GM19035 (cell line): ENCODE results near the gene AFMID.
"Not testable (repeated sequence)": the region's sequence is repeated elsewhere in the genome, so short reads cannot be mapped to it uniquely, and the experiment has no call there.

Experiments
- ATAC-seq: cut with Tn5 transposase; IDR thresholded peaks from one replicate; pipeline ENCODE4 v1.9.1; 2021; ENCODE audit not compliant: unreplicated experiment

Gene AFMID, protein sequence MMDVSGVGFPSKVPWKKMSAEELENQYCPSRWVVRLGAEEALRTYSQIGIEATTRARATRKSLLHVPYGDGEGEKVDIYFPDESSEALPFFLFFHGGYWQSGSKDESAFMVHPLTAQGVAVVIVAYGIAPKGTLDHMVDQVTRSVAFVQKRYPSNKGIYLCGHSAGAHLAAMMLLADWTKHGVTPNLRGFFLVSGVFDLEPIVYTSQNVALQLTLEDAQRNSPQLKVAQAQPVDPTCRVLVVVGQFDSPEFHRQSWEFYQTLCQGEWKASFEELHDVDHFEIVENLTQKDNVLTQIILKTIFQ

DNA sequence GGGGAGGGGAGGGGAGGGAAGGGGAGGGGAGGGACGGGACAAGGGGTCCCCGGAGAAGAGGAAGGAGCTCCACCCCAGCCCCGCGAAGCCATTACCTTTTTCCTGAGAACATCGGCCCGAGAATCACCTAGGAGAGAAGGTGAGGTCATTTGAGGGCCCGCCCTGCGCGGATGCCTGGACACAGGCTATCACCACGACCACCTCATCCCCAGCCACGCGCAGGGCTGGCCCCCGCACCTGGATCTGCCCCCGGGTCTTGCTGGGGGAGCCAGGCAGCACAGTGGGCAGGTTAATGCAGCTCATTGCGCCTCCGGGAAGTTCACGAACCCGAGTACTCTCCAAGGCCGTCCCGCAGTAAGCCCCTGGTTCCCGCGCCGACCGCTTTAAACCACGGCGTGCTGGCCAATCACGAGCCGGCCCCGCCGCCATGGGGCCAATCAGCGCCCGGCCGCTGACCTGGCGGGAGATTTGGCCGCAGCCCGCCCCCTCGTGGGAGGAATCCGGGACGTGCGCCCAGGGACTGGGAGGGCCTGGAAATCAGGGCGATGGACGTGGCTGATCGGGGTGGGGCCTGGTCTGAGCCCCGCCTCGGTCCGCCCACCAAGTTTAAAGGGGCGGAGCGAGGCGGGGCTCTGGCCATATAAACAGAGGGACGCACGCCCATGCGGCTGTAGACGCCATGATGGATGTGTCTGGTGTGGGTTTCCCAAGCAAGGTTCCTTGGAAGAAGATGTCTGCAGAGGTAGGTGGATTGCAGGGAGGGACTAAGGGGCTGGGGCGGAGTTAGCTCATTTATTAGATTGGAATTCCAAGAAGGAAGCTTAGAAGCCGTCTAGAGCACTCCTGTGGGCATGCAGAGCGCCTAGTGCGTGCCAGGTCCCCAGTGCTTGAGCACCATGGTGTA is at the start of gene AFMID, which contains the start of gene TK1:
TSS of gene AFMID (plus strand) at position 671 of the 904 bp plus-strand sequence. CDS start at position 680, 9 bp downstream.
TSS of gene TK1 (minus strand) at position 361 of the 904 bp plus-strand sequence. CDS start at position 303, 58 bp downstream.
- peak; percentile 90 for ATAC-seq

DNA sequence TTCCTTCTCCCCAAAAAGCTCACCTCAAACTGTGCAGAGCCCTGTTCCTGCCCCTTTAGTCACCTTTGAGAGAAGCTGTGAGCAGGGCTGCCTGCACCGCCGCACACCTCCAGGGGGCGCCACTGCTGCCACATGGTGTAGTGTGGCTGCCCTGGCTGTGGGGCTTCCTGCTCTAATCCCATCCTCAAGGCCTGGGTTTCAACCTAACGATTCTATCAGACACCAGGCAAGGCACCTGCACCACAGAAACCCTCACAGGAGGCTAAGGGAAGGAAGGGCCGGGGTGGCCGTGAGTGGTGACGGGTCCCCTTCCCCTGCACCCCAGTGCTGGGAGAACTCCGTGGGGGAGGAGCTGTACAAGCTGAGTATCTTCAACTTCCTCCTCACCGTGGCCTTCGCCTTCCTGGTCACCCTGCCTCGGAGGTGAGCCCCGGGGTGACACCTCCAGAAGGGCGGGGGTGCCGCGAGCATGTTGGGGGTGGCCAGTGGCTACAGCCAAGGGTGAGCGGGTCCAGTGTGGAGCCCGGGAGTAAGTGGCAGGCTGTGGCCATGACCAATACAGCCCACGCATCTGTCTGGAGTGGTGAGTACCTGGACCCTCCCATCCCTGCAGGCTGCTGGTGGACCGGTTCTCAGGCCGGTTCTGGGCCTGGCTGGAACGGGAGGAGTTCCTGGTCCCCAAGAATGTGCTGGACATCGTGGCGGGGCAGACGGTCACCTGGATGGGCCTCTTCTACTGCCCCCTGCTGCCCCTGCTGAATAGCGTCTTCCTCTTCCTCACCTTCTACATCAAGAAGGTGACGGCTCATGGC is 49.6 kb upstream of the AFMID start:
- ATAC-seq, result no peak

DNA sequence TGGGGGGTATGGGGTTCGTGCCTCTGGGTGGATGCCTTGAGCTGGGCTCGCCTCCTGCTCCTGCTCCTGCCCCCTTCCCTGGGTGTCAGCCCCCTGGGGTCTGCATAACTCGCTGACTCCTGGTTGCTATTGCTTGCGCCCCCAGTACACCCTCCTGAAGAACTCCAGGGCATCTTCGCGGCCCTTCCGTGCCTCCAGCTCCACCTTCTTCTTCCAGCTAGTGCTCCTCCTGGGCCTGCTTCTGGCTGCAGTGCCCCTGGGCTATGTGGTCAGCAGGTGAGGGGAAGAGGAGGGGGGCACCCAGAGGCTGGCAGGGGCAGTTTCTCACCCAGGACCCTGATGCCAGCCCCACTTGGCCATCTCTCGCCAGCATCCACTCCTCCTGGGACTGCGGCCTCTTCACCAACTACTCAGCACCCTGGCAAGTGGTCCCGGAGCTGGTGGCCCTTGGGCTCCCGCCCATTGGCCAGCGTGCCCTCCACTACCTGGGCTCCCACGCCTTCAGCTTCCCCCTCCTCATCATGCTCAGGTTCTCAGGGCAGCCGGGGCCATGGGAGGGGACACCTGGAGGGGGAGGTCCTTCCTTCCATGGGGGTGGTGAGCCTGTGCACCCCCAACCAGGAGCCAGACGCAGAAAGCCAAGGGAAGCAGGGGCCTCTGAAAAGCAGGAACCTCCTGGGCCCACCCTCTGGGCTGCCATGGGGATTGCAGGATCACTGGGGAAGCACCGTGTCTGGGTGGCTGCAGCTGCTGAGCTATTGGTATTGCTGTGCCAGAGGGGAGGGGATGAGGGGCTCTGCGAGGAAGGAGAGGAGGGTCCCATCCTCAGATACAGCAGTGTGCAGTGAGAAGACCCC is 48.7 kb upstream of the AFMID start:
- no peak for ATAC-seq

DNA sequence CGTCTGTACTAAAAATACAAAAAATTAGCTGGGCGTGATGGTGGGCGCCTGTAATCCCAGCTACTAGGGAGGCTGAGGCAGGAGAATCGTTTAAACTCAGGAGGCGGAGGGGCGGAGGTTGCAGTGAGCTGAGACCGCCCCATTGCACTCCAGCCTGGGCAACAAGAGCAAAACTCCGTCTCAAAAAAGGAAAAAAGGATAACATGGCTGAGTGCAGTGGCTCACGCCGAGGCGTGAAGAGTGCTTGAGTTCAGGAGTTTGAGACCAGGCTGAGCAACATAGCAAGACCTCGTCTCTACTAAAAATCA is 47.3 kb upstream of the AFMID start:
- not testable (repeated sequence) for ATAC-seq

DNA sequence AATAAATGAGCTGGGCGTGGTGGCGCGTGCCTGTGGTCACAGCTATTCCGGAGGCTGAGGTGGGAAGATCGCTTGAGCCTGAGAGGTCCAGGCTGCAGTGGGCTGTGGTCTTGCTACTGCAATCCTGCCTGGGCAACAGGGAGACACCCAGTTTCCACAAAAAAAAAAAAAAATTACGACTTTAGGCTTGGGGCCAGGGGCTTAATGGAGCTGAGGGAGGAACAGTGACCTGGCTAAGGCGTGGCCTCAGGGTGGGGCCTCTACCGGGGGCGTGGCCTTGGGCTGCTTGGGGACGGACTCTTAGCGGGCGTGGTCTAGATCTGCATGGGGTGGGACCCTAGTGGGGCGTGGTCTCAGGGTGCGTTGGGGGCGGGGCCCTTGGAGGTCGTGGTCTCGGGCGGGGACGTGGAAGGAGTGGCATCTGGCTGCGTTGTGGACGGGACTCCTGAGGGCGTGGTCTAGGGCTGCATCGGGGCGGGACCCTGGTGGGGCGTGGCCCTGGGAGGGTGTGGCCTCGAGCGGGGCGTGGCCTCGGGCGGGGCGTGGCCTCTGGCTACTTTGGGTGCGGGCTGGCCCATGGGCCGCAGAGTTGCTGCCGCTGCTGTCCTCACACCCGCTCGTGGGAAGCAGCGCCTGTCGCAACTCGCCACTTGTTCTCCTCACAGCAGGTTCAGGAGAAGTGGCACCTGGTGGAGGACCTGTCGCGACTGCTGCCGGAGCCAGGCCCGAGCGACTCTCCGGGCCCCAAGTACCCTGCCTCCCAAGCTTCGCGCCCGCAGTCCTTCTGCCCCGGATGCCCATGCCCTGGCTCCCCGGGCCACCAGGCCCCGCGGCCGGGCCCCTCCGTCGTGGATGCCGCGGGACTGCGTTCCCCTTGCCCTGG is 46.8 kb upstream of the AFMID start:
- peak; percentile 81 for ATAC-seq

DNA sequence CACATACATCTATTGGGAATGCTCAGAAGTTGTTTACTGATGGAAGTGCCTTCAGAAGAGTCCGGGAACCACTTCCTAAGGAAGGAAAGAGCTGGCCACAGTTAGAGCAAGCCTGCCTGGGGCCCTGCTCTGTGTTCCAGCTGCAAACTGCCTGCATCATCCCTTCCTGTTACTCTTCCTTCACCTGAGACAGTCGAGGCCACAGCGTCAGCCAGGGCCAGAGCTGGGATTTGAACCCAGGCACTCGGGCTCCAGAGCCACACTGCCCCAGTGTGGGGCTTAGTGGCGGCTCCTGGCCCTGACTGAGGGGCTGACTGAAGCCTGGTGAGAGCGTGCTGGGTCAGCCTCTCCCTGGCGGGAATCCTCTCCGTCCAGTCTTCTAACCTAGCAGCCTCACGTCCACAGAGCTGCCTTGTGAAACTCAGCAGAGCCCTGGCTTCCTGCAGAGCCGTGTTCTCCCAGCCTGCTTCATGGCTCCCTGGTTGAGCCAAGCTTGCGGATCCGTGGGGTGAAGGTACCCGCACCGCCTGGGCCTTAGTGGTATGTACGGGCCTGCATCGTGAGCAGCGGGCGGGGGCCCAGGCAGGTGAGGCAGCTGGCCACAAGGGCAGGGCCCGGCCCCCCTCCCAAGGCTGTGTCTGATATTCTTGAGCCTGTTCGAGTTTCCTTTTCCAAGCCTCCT is 45.6 kb upstream of the AFMID start:
- ATAC-seq, result no peak

DNA sequence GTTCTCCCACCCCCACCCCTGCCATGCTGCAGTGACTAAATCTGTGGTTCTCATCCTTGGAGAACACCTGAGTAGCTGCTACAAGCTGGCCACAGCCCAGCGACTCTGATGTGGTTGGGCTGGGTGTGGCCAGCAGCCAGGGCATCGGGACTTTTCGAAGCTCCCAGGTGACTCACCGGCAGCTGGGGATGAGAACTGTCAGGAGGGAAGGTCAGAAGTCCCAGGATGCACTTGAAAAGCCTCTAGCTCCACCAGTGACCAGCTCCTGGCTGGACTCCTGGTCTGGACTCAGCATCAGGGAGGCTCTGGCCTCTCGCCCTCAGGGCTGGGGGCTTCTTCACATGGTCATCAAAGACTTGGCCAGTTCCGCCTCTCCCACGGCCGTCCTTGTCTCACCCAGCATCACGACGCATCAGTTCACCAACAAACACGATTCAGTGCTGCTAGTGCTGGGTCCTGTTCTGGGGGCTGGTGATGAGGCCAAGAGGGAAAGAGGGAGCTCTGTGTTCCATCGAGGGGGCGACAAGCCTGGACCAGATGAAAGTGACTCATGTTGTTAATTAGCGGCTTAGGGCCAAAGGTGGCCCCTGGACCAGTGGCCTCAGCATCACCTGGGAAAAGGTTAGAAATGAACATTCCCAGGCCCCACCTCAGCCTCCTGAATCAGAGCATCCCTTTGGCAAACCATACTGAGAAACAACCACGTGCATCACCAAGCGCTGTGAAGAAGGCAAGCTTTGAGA is 44.9 kb upstream of the AFMID start:
- no peak for ATAC-seq

DNA sequence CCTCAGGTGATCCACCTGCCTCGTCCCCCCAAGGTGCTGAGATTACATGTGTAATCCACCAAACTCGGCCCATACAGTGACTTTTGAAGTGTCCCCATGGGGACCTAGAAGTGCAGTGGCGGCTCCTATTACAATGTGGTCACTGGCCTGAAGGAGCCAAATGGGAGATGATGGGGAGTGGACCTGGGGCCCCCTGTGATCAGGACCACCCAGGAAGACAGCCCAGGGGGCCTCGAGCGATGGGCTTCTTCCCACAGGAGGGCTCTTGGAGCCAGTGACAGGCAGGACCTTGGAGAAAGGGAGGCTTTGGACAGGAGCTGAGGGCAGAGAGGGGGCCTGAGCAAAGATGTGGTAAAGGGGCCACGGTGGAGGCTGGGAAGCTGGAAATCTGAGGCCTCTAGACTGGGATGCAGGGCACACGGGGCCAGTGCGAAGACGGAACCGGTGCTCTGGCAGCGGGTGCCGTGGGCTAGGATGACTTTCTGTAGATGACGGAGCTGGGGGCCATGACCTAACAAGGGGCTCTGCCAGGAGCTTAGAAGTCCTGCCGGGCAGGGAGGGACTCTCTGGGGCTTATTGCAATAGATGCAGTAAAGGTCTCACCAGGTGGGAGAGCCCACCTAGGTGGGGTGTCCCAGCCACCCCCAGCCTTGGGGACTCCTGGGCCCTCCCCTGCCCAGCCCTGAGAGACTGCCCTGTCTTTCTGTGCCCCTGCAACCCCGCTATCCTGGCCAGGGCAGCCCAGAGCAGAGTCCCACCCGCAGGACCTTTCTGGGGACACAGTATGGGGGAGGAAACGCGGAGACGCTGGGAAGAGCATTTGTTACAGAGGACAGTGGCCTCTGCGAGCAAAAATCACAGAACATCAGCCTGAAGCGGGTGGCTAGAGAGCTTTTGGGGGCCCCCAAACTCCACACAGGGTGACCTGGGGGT is 43.7 kb upstream of the AFMID start:
- ATAC-seq, result no peak

DNA sequence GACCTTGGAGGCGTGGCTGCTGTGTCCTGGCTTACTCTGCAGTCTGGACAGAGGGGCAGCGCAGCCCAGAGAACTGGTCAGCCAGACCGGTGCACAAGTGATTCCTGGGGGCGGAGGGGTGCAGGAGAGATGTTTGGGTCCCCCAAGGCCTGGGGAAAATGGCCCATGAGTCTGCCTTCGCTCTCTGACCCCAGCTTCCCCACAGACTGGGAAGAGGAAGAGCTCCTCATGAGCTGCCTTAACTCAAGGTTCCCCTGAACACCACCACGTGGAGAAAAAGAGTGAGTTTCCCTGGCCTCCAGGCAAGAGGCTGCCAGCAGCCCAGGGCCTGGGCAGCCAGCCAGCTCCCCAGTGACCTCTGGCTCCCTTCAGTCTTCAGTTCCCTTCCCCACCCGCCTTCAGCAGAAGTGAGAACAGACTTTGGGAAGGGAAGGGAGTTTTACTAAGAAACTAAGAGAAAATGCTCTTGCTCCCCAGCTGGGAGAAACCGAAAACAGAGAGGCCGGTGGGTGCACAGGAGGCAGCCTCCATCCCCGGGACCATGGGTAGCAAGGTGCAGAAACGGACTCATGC is 42.9 kb upstream of the AFMID start:
- ATAC-seq, result no peak

DNA sequence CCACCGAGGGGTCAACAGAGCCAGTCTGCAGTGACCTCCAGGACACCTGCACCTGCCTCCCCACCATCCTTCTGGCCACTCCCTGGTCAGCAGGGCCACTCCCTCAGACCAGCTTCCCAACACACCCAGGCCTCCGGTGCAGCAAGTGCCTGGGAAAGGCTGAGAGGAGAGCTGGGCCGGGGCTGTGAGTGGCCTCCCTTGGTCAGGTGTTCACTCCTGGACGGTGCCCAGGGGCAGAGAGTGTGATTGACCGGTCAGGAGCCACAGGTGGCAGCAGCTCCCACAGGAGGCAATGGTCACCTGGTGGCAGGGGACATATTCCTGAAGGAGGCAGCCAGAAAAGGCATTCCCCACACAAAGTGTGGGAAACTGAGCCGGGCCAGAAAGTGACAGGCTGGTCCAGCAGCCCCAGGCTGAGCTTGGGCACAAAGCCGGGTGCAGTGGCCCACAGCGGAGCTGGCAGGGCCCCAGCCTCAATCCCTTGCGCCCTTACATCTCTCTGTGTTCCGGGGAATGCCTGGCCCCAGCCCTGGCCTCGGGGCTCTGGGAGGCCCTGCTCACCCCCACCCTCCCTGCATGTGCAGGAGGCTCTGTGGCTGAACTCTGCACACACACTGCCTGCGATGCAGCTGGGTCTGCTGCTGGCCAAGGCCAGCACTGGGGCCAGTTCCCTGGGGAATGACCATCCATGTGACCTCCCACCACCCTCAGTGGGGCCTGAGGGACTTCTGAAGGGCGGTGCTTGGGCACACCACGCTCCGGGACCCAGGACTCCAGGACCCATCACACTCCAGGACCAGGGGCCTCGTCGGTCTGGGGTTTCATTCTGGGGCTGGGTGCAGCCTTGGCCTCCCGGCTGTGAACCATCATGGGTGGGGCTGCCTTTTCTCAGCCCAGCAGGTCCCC is 42.2 kb upstream of the AFMID start:
- no peak for ATAC-seq

DNA sequence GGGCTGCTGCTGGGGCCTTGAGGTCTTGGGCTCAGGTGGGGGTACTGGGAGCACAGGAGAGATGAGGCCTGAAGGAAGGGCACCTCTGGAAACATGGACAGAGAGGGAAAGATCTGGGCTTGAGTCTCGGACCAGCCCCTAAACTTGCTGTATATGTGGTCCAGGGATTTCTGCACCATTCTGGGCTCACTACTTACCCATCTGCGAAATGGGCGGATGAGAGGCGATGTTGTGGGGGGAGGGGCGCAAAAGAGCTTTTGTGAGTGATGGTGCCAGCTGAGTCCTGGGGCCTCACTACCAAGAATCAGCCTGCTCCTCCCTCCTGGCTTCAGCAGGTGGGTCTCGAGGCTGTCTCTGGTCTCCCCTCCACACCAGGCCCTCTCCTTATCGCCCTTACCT is 40.7 kb upstream of the AFMID start:
- ATAC-seq, result no peak

DNA sequence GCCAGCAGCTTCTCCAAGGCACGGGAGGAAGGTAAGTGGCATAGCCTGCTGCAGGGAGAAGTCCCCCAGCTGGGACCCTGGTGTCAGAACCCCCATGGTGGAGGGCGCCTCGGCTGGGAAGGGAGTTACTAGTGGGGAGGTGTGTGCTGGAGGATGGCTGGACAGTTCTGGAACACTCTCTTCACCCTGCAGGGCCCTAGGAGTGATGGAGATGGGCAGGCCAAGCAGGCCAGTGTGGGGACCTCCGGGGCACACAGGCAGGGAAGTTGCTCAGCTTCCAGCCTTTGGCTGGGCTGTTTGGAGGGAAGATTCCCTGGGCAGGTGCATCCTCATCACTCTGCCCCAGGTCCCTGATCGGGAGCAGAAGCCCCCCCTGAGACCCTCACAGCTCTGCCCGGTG is 40.3 kb upstream of the AFMID start:
- no peak for ATAC-seq

DNA sequence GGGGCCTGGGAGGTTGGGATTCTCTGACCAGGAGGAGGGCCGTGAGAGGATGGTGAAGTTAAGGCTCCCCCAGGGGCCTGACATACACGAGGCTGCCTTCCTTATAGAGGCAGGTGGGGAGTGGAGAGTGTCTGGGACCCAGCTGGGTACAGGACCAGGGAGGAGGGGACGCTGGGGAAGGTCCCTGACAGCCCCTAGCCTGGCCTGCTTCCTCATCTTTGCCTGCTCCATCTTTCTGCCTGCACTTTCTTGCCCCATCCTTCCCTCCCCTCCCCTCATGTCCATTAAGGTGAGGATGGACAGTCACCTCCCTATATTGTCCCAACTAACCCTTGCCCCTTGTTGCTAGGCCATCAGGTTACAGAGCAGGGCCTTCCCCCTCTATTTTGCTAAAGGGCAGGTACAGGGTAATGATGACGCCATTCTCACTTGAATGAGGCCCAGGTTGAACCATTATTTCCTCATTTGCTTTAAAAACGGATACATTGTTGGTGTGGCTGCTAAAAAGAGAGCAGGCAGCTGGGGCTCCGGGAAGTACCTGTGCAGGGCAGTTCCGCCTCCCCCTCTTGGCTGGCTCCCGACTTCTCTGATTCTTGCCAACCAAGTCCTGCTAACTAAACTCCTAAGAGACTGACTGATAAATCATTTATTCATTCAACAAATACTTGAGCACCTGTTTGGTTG is 39.7 kb upstream of the AFMID start:
- peak; percentile 51 for ATAC-seq

DNA sequence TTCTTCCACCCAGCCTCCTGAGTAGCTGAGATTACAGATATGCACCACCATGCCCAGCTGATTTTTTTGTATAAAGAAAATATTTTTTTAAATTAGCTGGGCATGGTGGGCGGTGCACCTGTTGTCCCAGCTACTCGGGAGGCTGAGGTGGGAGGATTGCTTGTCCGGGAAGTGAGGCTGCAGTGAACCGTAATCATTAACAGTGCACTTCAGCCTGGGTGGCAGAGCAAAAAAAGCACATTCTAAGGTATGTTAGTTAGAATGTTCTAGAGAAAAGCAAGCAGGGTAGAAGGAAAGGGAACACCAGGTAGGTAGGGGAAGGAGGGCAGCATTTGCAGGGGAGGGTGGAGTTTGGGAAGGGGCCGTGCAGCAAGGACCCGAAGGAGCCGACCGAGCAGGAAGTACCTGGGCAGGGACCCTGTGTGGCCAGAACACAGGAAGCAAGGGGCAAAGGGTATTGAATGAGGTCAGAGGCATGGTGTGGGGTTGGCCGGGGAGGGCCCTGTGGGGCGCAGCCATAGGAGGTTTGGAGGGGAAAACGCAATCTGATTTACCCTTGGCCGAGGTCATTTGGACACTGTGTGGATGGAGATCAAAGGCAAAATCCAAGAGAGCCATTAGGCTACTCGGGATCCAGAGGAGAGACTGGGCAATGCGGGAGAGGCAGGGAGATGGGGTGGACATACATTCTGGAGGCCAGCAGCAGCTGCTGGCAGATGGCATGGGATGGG is 38.7 kb upstream of the AFMID start:
- ATAC-seq, result no peak
